Muscle layer of colon (tissue), 2 donors: ENCODE results near the gene ZC3H7B.
"Not testable (repeated sequence)": the region's sequence is repeated elsewhere in the genome, so short reads cannot be mapped to it uniquely, and the experiment has no call there.

ENCODE experiments used
- H3K27ac ChIP-seq: one replicate; pipeline ENCODE4 v1.7.0; 2013; ENCODE audit warnings: low read depth, mild to moderate bottlenecking, low read length, moderate library complexity
- H3K27me3 ChIP-seq, 2 donors: one replicate each; pipeline ENCODE4 v1.7.0; 2013; ENCODE audit warnings: low read length in 2 of 2, mild to moderate bottlenecking in 2 of 2; ENCODE audit not compliant: insufficient read depth in 2 of 2, control insufficient read depth in 1 of 2
- H3K36me3 ChIP-seq: one replicate; pipeline ENCODE4 v1.7.0; 2013; ENCODE audit warnings: mild to moderate bottlenecking, low read length; ENCODE audit not compliant: insufficient read depth
- H3K4me1 ChIP-seq: one replicate; pipeline ENCODE4 v1.7.0; 2013; ENCODE audit warnings: mild to moderate bottlenecking, low read length; ENCODE audit not compliant: insufficient read depth
- H3K4me3 ChIP-seq, 2 donors: one replicate each; pipeline ENCODE4 v1.7.0; 2013; ENCODE audit warnings: low read length in 2 of 2, low read depth in 1 of 2, mild to moderate bottlenecking in 1 of 2, moderate library complexity in 1 of 2
- H3K9ac ChIP-seq: one replicate; pipeline ENCODE4 v1.7.0; 2013; ENCODE audit warnings: low read length
- H3K9me3 ChIP-seq: one replicate; pipeline ENCODE4 v1.7.0; 2013; ENCODE audit warnings: mild to moderate bottlenecking, low read length
- donor health status: abdominal sarcoma.
- donor health status: Adenocarcinoma of cecum.

The ZC3H7B gene

GRCh38 chr22:41288245-41288946 is 12.9 kb upstream of the ZC3H7B start:
- no peaks in the 10 kb centered on the region for H3K27me3 ChIP-seq
- peaks cover 5% of the 10 kb centered on the region for H3K36me3 ChIP-seq
- no peak overlapping the region for H3K27ac ChIP-seq
- H3K4me1 ChIP-seq = peaks cover 9% of the 10 kb centered on the region
- no peaks in the 10 kb centered on the region for H3K9me3 ChIP-seq
- no peak overlapping the region for H3K4me3 ChIP-seq
- no peak overlapping the region for H3K9ac ChIP-seq

DNA sequence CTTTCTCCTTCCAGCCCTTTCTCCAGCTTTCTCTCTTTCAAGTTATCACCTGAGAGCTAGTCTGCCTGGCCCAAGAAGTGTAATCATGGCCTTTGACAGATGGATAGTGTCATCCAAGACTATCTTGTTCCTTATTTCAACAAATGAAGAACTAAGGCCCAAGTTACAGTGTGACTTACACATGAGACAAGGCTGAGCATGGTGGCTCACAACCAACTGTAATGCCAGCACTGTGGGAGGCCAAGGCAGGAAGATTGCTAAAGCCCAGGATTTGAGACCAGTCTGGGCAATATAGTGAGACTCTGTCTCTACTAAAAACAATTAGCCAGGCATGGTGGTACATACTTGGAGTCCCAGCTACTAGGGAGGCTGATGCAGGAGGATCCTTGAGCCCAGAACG is 11.7 kb upstream of the ZC3H7B start:
- no peak overlapping the region for H3K27ac ChIP-seq
- no peak overlapping the region for H3K4me3 ChIP-seq
- no peaks in the 10 kb centered on the region for H3K9me3 ChIP-seq
- H3K4me1 ChIP-seq = peaks cover 7% of the 10 kb centered on the region
- H3K9ac ChIP-seq = no peak overlapping the region
- H3K36me3 ChIP-seq = no peaks in the 10 kb centered on the region
- H3K27me3 ChIP-seq = no peaks in the 10 kb centered on the region

GRCh38 chr22:41290262-41291221 is 10.8 kb upstream of the ZC3H7B start:
- H3K27ac ChIP-seq = no peak overlapping the region
- H3K4me1 ChIP-seq = no peaks in the 10 kb centered on the region
- H3K27me3 ChIP-seq = no peaks in the 10 kb centered on the region
- no peaks in the 10 kb centered on the region for H3K9me3 ChIP-seq
- no peak overlapping the region for H3K4me3 ChIP-seq
- H3K9ac ChIP-seq = no peak overlapping the region
- H3K36me3 ChIP-seq = no peaks in the 10 kb centered on the region

- H3K4me1 ChIP-seq, H3K36me3 ChIP-seq, H3K9me3 ChIP-seq, H3K4me3 ChIP-seq, H3K27ac ChIP-seq, H3K9ac ChIP-seq, H3K27me3 ChIP-seq: not testable (repeated sequence)
Measured at GRCh38 chr22:41294816-41295215, 6.5 kb upstream of the ZC3H7B start.

DNA sequence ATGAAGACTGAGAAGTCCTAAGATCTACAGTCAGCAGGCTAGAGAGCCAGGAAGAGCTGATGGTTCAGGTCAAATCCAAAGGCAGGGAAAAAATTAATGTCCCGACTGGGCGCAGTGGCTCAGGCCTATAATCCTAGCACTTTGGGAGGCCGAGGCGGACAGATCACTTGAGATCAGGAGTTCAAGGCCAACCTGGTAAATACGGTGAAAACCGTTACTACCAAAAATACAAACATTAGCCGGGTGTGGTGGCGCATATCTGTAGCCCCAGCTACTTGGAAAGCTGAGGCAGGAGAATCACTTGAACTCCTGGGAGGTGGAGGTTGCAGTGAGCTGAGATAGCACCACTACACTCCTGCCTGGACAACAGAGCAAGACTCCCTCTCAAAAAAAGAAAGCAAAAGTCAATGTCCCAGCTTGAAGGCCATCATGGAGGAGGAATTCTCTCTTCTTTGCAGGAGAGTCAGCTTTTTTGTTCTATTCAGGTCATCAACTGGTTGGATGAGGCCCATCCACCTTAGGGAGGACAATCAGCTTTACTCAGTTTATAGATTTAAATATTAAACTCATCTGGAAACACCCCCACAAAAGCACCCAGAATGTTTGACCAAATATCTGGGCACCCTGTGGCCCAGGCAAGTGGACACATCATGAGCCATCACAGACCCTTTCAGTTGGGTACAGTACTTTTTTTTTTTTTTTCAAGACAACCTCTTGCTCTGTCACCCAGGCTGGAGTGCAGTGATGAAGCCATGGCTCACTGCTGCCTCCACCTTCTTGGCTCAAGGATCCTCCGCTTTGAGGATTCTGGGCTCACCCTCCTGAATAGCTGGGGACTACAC is 4.3 kb upstream of the ZC3H7B start:
- Histone ChIP-seq H3K4me3 (no peak overlapping the region), H3K9ac (no peak overlapping the region), H3K36me3 (no peaks in the 10 kb centered on the region), H3K9me3 (no peaks in the 10 kb centered on the region), H3K27ac (no peak overlapping the region), H3K27me3 (no peaks in the 10 kb centered on the region), H3K4me1 (peaks cover 4% of the 10 kb centered on the region)

DNA sequence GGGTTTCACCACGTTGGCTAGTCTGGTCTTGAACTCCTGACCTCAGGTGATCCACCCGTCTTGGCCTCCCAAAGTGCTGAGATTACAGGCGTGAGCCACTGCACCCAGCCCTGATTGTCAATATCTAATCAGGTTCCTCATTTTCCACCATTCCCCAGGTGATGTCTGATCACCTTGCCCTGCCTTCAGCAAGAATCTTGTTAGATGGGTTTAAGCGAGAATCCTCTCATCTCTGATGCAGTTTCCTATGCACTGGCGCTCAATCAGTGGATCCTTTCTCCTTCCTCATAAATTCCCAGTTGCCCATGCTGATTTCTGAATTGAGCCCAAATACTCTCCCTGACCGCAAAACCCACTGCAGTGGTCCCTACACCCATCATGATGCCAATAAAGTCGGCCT is 664 bp upstream of the ZC3H7B start:
- H3K4me3 ChIP-seq = peak overlapping the region; percentile 68 to 96
- H3K27ac ChIP-seq = peak overlapping the region; percentile 90
- H3K9ac ChIP-seq = peak overlapping the region; percentile 82
- H3K27me3 ChIP-seq = no peaks in the 10 kb centered on the region
- peaks cover 13% of the 10 kb centered on the region for H3K4me1 ChIP-seq
- no peaks in the 10 kb centered on the region for H3K36me3 ChIP-seq
- H3K9me3 ChIP-seq = no peaks in the 10 kb centered on the region

- no peaks in the 10 kb centered on the region for H3K27me3 ChIP-seq
- H3K4me3 ChIP-seq = peak overlapping the region; percentile 68 to 96
- no peaks in the 10 kb centered on the region for H3K36me3 ChIP-seq
- no peaks in the 10 kb centered on the region for H3K9me3 ChIP-seq
- H3K9ac ChIP-seq = peak overlapping the region; percentile 82
- H3K4me1 ChIP-seq = peaks cover 17% of the 10 kb centered on the region
- peak overlapping the region; percentile 90 for H3K27ac ChIP-seq
Measured at GRCh38 chr22:41302021-41302767, 869 bp downstream of the ZC3H7B start.

GRCh38 chr22:41302811-41303210 is 1.5 kb downstream of the ZC3H7B start:
- Histone ChIP-seq H3K4me3 (peak overlapping the region in 1 of 2 donors; percentile 68), H3K4me1 (peaks cover 24% of the 10 kb centered on the region)

DNA sequence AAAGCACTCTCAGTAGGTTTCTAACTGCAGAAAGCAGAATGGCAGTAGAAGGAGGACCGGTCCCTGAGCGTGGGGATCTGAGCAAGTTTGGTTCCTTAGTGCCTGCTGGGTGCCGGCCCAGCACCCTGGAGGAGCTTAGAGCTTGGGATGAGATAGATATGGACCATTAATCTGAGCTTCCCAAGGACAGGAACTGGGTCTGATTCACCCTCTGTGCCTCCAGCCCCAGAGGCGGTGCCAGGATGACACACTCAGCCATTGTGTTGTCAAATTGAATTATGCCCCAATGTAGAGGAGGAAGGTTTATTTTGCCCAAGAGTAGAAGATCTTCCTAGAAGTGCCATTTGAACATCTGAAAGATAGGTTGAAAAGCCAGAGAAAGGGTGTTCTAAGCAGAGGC is 4.3 kb downstream of the ZC3H7B start:
- Histone ChIP-seq H3K27ac (no peak overlapping the region), H3K36me3 (peaks cover 6% of the 10 kb centered on the region), H3K4me1 (peaks cover 27% of the 10 kb centered on the region), H3K4me3 (no peak overlapping the region), H3K9ac (no peak overlapping the region), H3K27me3 (no peaks in the 10 kb centered on the region), H3K9me3 (no peaks in the 10 kb centered on the region)

More at GRCh38 chr22:41302811-41303210, 1.5 kb downstream of the ZC3H7B start:
- Histone ChIP-seq H3K9me3 (no peaks in the 10 kb centered on the region), H3K9ac (peak overlapping the region; percentile 82), H3K27me3 (no peaks in the 10 kb centered on the region), H3K36me3 (peaks cover 4% of the 10 kb centered on the region), H3K27ac (peak overlapping the region; percentile 90)

DNA sequence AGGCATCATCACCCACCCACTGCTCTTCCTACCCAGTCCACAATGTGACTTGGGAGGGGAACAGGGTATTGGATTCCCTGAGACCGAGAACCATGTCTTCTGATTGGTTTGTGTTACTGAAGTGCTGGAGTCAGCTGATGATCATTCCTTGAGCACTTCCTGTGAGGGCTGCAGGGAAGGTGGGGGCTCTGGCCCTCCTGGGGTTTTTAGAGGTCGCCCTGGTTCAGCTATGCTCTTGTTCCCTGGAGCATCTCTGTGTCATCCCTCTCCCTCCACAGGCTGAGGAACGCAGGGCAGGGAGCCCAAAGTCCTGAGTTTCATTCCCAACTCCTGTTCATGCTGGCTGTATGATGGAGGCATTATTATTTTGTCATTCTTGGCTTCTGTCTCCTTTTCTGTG is 6.7 kb downstream of the ZC3H7B start:
- Histone ChIP-seq H3K9ac (no peak overlapping the region), H3K4me1 (peaks cover 17% of the 10 kb centered on the region), H3K36me3 (peaks cover 6% of the 10 kb centered on the region), H3K4me3 (no peak overlapping the region), H3K27me3 (no peaks in the 10 kb centered on the region), H3K9me3 (no peaks in the 10 kb centered on the region), H3K27ac (peak overlapping the region; percentile 3)
